Fibroblast of upper back skin (primary cell): Measurements from ENCODE around the gene PRKCE.

Source experiments
- DNase-seq: peaks from one replicate; pipeline ENCODE4 v3.0.0-alpha.2; 2013

Gene PRKCE

GRCh38 chr2:45763255-45763654, 111.8 kb downstream of the PRKCE start:
- DNase-seq = peak; percentile 51

DNA sequence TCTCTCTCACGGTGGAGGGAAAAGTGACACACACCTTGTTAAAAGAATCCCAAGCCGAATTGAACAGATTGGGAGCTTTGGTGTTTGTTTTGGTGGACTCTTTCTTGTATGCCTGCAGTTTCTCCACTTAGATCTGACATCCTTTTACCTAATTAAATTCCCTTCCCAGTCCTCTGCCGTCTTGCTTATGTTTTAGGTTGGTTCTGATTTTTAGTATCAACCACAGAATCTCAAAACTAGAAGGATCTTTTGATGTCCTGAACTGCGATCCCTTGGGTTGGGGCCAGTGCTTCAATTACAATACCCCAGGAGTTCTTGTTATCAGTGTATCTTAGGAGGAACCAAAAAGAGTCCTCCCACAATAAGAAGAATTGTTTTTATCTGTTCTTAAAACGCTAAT, 112.3 kb downstream of the PRKCE start:
- DNase-seq = no peak

DNA sequence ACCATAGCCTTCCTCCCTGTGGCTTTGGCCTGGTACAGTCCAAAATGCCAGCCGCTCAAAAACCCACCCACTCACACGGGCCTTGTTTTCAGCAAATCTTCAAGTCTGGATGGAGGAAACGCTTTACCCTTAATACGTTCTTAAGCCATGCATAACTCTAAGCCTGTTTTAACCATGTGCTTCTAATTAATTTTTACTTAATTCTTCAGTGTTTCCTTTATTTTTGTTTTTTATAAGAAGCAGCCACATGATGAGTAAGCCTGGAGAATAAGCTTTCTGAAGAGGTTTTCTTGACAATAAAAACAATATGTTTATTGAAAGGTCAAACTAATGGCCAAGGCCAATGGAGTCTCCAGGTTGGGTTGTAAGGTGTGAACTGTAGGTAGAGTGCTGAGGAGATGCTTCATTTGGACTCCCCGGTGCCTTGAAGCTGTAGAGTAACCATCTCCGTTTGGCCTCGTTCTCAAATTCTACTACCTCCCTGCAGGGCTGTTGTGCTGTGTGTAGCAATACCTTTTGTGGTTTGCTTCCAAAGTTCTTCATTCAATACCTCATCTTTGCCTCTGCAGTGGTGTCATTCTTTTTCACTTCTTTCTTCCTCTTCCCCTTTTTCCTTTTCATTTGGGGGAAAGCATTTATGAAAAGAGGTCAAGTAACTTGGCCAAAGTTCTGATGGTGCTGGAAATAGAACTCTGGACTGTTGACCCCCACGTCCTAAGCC, 113.7 kb downstream of the PRKCE start:
- DNase-seq = peak; percentile 19

- peak; percentile 16 for DNase-seq
These were observed 114.3 kb downstream of the PRKCE start for GRCh38 chr2:45765728-45766254.

GRCh38 chr2:45768208-45768607, 116.7 kb downstream of the PRKCE start:
- DNase-seq = no peak

GRCh38 chr2:45769056-45769455, 117.6 kb downstream of the PRKCE start:
- DNase-seq = no peak

GRCh38 chr2:45769854-45770576, 118.5 kb downstream of the PRKCE start:
- DNase-seq = no peak

DNA sequence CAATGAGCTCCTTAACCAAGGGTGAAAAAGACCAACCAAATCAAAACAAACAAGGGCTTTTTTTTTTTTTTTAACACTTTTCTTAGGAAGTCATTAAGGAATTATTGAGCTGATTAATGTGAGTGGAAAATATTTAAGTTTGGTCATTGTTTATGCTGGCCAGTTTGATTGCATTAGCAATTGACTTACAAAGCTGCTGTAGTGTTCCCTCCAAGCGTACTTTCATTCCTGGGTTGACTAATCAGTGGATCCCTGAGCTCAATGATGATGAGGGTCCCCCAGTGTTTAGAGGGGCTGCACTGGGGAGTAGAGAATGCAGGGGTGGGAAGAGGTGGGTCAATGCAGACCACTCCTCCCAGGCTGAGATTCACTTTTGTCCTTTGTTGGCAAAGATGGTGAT, 119.3 kb downstream of the PRKCE start:
- DNase-seq = no peak

- DNase-seq = peak; percentile 22
These were observed 119.8 kb downstream of the PRKCE start for GRCh38 chr2:45771261-45771660.

DNA sequence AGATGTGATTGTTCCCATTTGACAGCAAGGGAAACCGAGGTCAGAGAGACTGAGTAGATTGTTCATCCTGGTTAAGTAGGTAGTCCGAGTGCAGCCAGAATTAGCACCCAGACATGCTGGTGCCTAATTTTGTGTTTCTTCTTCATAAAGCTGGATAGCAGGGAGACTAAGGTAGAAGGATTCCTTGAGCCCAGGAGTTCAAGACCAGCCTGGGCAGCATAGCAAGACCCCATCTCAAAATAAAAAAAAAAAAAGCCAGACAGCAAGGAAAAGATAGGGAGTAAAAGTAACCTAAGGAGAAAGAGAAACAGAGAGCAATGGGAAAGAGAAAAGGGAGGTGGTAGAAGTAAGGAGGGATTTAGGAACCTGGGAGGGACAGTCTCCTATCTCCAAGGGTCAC, 120.6 kb downstream of the PRKCE start:
- DNase-seq = no peak

DNA sequence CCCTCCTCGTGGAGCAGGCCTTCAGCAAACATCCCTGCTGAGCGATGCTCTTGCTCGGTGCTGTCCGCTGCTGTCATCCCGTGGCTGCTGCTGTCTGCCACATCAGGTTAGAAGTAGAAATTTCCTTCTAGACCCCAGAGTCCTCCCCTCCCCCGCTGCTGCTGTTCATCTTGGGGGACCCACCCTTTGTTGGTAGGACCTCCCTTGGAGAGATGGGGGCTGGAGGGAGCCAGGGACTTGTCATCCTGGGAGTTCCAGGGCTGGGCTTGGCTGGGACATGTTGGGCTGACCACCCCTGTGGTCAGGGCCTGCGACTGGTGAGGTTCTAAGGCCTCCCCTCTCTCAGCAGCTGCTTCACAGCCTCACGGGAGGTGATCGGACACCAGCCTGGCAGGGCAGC, 122.4 kb downstream of the PRKCE start:
- DNase-seq = no peak

GRCh38 chr2:45774688-45775244, 123.3 kb downstream of the PRKCE start:
- DNase-seq = no peak

GRCh38 chr2:45776160-45776955, 124.9 kb downstream of the PRKCE start:
- DNase-seq = peak; percentile 76

- DNase-seq = no peak
These were observed 126.7 kb downstream of the PRKCE start for GRCh38 chr2:45777996-45778719.

DNA sequence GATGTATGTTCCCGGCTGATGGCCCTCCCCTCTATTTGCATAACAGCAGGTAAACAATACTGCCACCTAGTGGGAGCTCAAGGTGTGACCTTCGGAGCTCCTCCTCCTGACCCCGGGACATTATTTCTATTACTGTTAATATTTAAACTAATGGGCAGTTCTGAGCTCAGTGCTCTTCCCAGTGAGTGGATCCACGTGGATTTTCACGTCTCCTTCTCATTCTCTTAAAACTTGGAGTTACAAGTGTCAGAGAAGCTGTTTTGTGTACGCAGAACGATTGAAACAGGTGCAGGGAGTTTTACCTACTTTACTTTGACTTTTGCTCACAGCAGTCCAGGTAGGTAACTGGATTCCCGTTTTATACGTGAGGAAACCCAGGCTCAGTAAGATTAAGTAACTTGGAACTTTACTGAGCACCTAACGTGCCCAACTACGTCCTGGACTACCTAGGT, 127.3 kb downstream of the PRKCE start:
- peak; percentile 67 for DNase-seq

- no peak for DNase-seq
These were observed 129.3 kb downstream of the PRKCE start for GRCh38 chr2:45780541-45781463.

DNA sequence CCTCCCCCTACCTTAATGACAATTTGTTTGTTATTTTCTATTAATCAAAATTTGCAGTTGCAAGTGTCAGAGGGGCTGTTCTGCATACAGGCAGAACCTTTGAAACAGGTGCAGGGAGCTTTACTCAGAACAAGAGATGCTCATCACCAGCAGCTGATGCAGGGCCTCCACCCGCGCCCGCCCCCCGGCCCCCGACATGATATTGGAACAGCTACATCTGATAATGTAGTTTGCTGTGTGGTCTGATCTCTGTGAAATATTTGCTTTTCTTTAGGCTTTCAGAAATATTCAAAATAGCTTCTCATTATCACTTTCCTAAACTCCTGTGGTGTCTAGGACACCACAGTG, 130.0 kb downstream of the PRKCE start:
- no peak for DNase-seq

DNA sequence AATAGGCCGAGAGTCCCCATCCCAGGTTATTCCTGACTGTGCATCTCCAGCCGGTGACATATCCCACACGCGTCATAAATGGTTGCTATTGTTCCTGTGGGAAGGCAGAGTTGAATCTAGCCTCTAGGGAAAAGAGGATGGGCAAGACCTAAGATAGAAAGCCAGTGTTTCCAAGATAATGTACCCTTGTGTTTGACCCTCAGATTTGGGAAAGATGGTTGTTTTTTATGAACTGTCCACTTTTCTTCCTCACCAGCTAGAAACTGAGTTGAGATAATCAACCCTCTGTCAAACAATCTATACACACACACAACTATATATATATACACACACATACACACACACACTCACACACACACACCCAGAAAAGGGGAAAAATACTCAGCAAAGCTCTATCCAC, 131.0 kb downstream of the PRKCE start:
- no peak for DNase-seq

DNA sequence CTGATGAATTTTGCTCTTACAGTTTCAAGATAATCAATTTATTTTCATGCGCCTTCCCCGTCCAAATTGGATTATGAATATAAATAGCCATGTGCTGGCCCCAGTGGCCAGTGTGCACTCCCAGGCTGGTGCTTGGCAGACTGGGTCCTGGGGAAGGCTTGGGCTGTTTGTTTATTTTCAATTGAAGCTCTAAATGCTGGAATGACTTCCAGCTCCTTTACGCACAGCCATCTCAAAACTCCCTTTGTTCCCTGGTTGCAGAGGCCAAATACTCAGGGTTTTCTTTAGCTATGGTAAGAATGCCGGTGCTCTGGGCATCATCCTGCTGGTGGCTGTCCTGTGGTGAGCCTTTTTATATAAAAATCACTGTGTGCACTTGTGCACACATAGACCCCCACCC, 131.5 kb downstream of the PRKCE start:
- DNase-seq = no peak

DNA sequence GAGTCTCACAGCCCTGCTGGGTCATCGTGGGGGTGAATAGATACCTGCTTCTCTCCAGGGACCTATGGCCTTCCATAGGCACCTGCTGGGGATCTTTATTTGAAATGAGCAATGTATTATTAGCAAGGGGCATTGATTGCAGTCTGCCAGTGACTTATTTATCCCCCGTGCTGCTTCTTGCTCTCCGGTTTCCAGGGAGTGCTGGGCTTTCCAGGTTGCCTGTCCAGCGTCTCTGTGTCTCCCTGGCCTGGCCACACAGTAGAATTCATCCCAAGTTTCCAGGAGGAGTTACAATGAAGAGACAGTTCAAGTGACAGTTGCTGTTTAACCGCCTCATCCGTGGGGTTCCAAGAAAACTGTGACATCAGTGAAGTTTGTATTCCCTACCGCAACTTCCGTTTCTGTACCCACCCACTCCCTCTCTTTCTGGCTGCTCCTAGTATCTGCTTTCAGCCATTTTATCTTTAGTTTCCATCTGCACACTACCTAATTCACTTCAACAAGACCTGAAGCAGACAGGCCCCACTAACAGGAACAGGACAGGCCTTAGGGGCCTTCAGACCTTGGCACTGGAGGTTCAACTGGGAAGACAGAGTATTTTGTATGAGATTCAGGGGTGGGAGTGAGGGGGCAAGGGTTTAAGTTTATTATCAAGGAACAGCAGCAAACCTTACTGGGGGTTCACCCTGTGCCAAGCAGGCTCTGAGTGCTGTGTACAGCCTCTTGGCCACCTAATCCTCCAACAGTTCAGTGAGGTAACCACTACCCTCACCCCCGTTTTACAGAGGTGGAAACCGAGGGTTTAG, 134.8 kb downstream of the PRKCE start:
- no peak for DNase-seq
